Activated T-helper 17 cell treated with anti-CD3 and anti-CD28 coated beads, Interleukin-2, amount 50 U/mL, for 72 hours (primary cell): ENCODE data around the gene SYAP1. TPM values are rescaled to one million over a fixed set of nuclear protein-coding genes. Genes with fewer than 3 reads are reported as not detected.
"Not testable (repeated sequence)": the region's sequence is repeated elsewhere in the genome, so short reads cannot be mapped to it uniquely, and the experiment has no call there.

ENCODE experiments used
- ATAC-seq: fragments of 150-1000 bp; cut with Tn5 transposase; replicated peaks from 2 replicates; pipeline ENCODE4 v1.10.0; 2021; ENCODE audit warnings: mild to moderate bottlenecking, moderate library complexity
- H3K27ac Mint-ChIP-seq: one replicate; pipeline ENCODE4 v1.8.0; 2022; ENCODE audit warnings: mixed read lengths
- H3K27me3 Mint-ChIP-seq: one replicate; pipeline ENCODE4 v1.8.0; 2022; ENCODE audit warnings: mixed read lengths
- H3K36me3 Mint-ChIP-seq: one replicate; pipeline ENCODE4 v1.8.0; 2022; ENCODE audit warnings: low read depth, mild to moderate bottlenecking, mixed read lengths
- H3K4me1 Mint-ChIP-seq: one replicate; pipeline ENCODE4 v1.8.0; 2022; ENCODE audit warnings: mixed read lengths
- H3K4me3 Mint-ChIP-seq: one replicate; pipeline ENCODE4 v1.8.0; 2022; ENCODE audit warnings: mild to moderate bottlenecking, mixed read lengths
- H3K9me3 Mint-ChIP-seq: one replicate; pipeline ENCODE4 v1.8.0; 2022; ENCODE audit warnings: mixed read lengths
- total RNA-seq, 2 donors: library from RNA; stranded (reverse); gene quantifications; one replicate each; pipeline ENCODE4 v1.2.3, GENCODE V29; 2022

Gene SYAP1
- total RNA-seq, 2 donors from 2014 or later, result 14.7 to 17.3 TPM

- Mint-ChIP-seq H3K4me1 (no peaks in the 10 kb centered on the region), H3K36me3 (no peaks in the 10 kb centered on the region), H3K4me3 (no peak overlapping the region), H3K27ac (no peak overlapping the region), H3K27me3 (no peaks in the 10 kb centered on the region), H3K9me3 (no peaks in the 10 kb centered on the region)
- no peak for ATAC-seq
Observed at GRCh38 chrX:16778993-16779392, 59.6 kb downstream of the SYAP1 start.

- not testable (repeated sequence) for H3K27ac Mint-ChIP-seq, ATAC-seq, H3K27me3 Mint-ChIP-seq, H3K4me3 Mint-ChIP-seq, H3K4me1 Mint-ChIP-seq, H3K36me3 Mint-ChIP-seq, H3K9me3 Mint-ChIP-seq
Observed at GRCh38 chrX:16779815-16780214, 60.4 kb downstream of the SYAP1 start.

- ATAC-seq, result no peak
- Mint-ChIP-seq H3K4me3 (no peak overlapping the region), H3K9me3 (no peaks in the 10 kb centered on the region), H3K4me1 (no peaks in the 10 kb centered on the region), H3K27me3 (no peaks in the 10 kb centered on the region), H3K36me3 (peaks cover 8% of the 10 kb centered on the region), H3K27ac (no peak overlapping the region)
Observed at GRCh38 chrX:16783452-16783851, 64.0 kb downstream of the SYAP1 start.

- not testable (repeated sequence) for H3K36me3 Mint-ChIP-seq, H3K4me3 Mint-ChIP-seq, H3K9me3 Mint-ChIP-seq, H3K27me3 Mint-ChIP-seq, ATAC-seq, H3K4me1 Mint-ChIP-seq, H3K27ac Mint-ChIP-seq
Observed at GRCh38 chrX:16784440-16784839, 65.0 kb downstream of the SYAP1 start.

GRCh38 chrX:16785247-16786138 is 66.1 kb downstream of the SYAP1 start:
- H3K36me3 Mint-ChIP-seq, result peaks cover 16% of the 10 kb centered on the region
- H3K4me3 Mint-ChIP-seq, result peak overlapping the region; percentile 99
- ATAC-seq, result no peak
- peak overlapping the region; percentile 93 for H3K27ac Mint-ChIP-seq
- H3K9me3 Mint-ChIP-seq, result no peaks in the 10 kb centered on the region
- H3K27me3 Mint-ChIP-seq, result no peaks in the 10 kb centered on the region
- H3K4me1 Mint-ChIP-seq, result no peaks in the 10 kb centered on the region

- Mint-ChIP-seq H3K27me3 (no peaks in the 10 kb centered on the region), H3K4me3 (peak within 1 kb of the TSS; percentile 99), H3K4me1 (no peaks in the 10 kb centered on the region), H3K36me3 (peaks cover 24% of the 10 kb centered on the region), H3K9me3 (no peaks in the 10 kb centered on the region), H3K27ac (peak within 1 kb of the TSS; percentile 93)
- peak; percentile 98 for ATAC-seq
Observed at GRCh38 chrX:16786139-16786790, 66.9 kb downstream of the SYAP1 start, which contains the start of gene TXLNG. TSS of gene TXLNG (plus strand) at chrX:16786466. CDS start at chrX:16786488, 22 bp downstream.

GRCh38 chrX:16786791-16787735 is 67.7 kb downstream of the SYAP1 start:
- H3K36me3 Mint-ChIP-seq, result peaks cover 25% of the 10 kb centered on the region
- peak; percentile 14 for ATAC-seq
- peak overlapping the region; percentile 99 for H3K4me3 Mint-ChIP-seq
- no peaks in the 10 kb centered on the region for H3K27me3 Mint-ChIP-seq
- H3K9me3 Mint-ChIP-seq, result no peaks in the 10 kb centered on the region
- H3K4me1 Mint-ChIP-seq, result no peaks in the 10 kb centered on the region
- peak overlapping the region; percentile 93 for H3K27ac Mint-ChIP-seq

GRCh38 chrX:16788477-16788876 is 69.1 kb downstream of the SYAP1 start:
- H3K4me1 Mint-ChIP-seq, result no peaks in the 10 kb centered on the region
- H3K36me3 Mint-ChIP-seq, result peaks cover 30% of the 10 kb centered on the region
- H3K27me3 Mint-ChIP-seq, result no peaks in the 10 kb centered on the region
- H3K9me3 Mint-ChIP-seq, result no peaks in the 10 kb centered on the region
- no peak for ATAC-seq
- H3K27ac Mint-ChIP-seq, result no peak overlapping the region
- H3K4me3 Mint-ChIP-seq, result peak overlapping the region; percentile 62

GRCh38 chrX:16796298-16796697 is 76.9 kb downstream of the SYAP1 start:
- no peak for ATAC-seq
- no peak overlapping the region for H3K4me3 Mint-ChIP-seq
- H3K4me1 Mint-ChIP-seq, result no peaks in the 10 kb centered on the region
- peaks cover 36% of the 10 kb centered on the region for H3K36me3 Mint-ChIP-seq
- no peaks in the 10 kb centered on the region for H3K27me3 Mint-ChIP-seq
- no peaks in the 10 kb centered on the region for H3K9me3 Mint-ChIP-seq
- no peak overlapping the region for H3K27ac Mint-ChIP-seq

- H3K27ac Mint-ChIP-seq, result no peak overlapping the region
- H3K4me3 Mint-ChIP-seq, result no peak overlapping the region
Observed at GRCh38 chrX:16797358-16797757, 77.9 kb downstream of the SYAP1 start.

GRCh38 chrX:16797841-16798240 is 78.4 kb downstream of the SYAP1 start:
- Mint-ChIP-seq H3K9me3 (no peaks in the 10 kb centered on the region), H3K4me1 (no peaks in the 10 kb centered on the region), H3K36me3 (peaks cover 38% of the 10 kb centered on the region), H3K27ac (no peak overlapping the region), H3K27me3 (no peaks in the 10 kb centered on the region), H3K4me3 (no peak overlapping the region)
- no peak for ATAC-seq

More at GRCh38 chrX:16797358-16797757, 77.9 kb downstream of the SYAP1 start:
- ATAC-seq, result no peak
- no peaks in the 10 kb centered on the region for H3K4me1 Mint-ChIP-seq
- peaks cover 38% of the 10 kb centered on the region for H3K36me3 Mint-ChIP-seq
- H3K9me3 Mint-ChIP-seq, result no peaks in the 10 kb centered on the region
- H3K27me3 Mint-ChIP-seq, result no peaks in the 10 kb centered on the region

GRCh38 chrX:16804923-16805464 is 85.6 kb downstream of the SYAP1 start:
- H3K27me3 Mint-ChIP-seq, result no peaks in the 10 kb centered on the region
- ATAC-seq, result no peak
- no peak overlapping the region for H3K4me3 Mint-ChIP-seq
- no peaks in the 10 kb centered on the region for H3K9me3 Mint-ChIP-seq
- no peak overlapping the region for H3K27ac Mint-ChIP-seq
- H3K36me3 Mint-ChIP-seq, result peaks cover 33% of the 10 kb centered on the region
- peaks cover 5% of the 10 kb centered on the region for H3K4me1 Mint-ChIP-seq

GRCh38 chrX:16807548-16807947 is 88.1 kb downstream of the SYAP1 start:
- Mint-ChIP-seq H3K27me3 (no peaks in the 10 kb centered on the region), H3K27ac (peak overlapping the region; percentile 38), H3K9me3 (no peaks in the 10 kb centered on the region), H3K36me3 (peaks cover 23% of the 10 kb centered on the region), H3K4me1 (peaks cover 5% of the 10 kb centered on the region), H3K4me3 (no peak overlapping the region)
- no peak for ATAC-seq

GRCh38 chrX:16807976-16808542 is 88.6 kb downstream of the SYAP1 start:
- Mint-ChIP-seq H3K9me3 (no peaks in the 10 kb centered on the region), H3K4me1 (peaks cover 5% of the 10 kb centered on the region), H3K27me3 (no peaks in the 10 kb centered on the region), H3K36me3 (peaks cover 28% of the 10 kb centered on the region), H3K27ac (peak overlapping the region; percentile 38), H3K4me3 (no peak overlapping the region)
- ATAC-seq, result no peak
